ENCODE data around the gene RNF26. TPM values are rescaled to one million over a fixed set of nuclear protein-coding genes. Genes with fewer than 3 reads are reported as not detected.

The RNF26 gene
- total and polyA plus RNA-seq, 2 of the 13 experiments (the other 11 are each of a cell fraction or from before 2014, with no cell fraction given): 11.9 to 26.3 TPM

DNA sequence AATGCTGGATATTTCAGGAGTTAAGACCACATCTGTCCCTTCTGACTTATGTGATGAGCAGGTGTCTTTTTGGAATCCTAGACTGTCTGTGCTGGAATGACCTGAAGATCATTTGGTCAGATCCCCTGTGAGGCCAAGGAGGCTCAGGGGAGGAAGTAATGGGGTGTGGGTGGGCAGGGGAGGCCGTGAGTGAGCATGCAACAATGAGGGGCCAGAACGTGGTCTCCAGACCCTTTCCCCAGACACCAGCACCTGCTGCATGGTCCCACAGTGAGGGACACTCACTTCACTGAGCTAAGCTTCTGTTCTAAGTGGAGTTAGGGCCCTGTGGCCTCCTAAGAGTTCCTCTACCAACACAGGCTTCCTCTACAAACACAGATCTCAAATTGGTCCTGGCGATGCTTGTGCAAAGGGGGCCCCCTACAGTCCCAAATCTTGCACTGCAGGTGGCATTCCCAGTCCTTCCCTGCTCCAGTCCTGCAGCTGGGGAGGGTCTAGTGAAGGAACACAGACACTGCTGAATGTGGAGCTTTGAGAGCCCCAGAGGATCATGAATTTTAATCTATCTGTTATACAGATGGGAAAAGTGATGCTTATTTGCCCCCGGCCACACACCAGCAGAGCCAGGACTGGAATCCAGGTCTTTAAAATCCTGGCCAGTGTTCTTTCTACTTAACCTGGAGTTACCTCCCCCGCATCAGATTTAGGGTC, 39.7 kb downstream of the RNF26 start (continued):
- TF ChIP-seq ZBED4 (CRISPR knock-in tag; IDR thresholded peaks at IDR 0.05; ENCODE audit: borderline replicate concordance): 0 out of 2 replicates have a peak, but pooled peaks have one; percentile 41
- TF ChIP-seq ZNF121 (CRISPR knock-in tag; IDR thresholded peaks at IDR 0.05): no peak
- TF ChIP-seq YEATS2 (CRISPR knock-in tag; IDR thresholded peaks at IDR 0.05; ENCODE audit: borderline replicate concordance): 0 out of 2 replicates have a peak, but pooled peaks have one; percentile 20
- TF ChIP-seq SAP130 (CRISPR knock-in tag; IDR thresholded peaks at IDR 0.05; ENCODE audit: low read depth): peak; percentile 61
- TF ChIP-seq ZNF501 (CRISPR knock-in tag; IDR thresholded peaks at IDR 0.05): 0 out of 2 replicates have a peak, but pooled peaks have one; percentile 42
- TF ChIP-seq TCF7 (IDR thresholded peaks at IDR 0.05; ENCODE audit: low read depth): no peak
- TF ChIP-seq ZMYM4 (CRISPR knock-in tag; IDR thresholded peaks at IDR 0.05): 0 out of 2 replicates have a peak, but pooled peaks have one; percentile 18
- peak; percentile 58 for TF ChIP-seq ERF (CRISPR knock-in tag; IDR thresholded peaks at IDR 0.05)
- TF ChIP-seq DRAP1 (CRISPR knock-in tag; IDR thresholded peaks at IDR 0.05): no peak
- no peak for TF ChIP-seq ZNF547 (CRISPR knock-in tag; IDR thresholded peaks at IDR 0.05)
- TF ChIP-seq, protein P1, sequence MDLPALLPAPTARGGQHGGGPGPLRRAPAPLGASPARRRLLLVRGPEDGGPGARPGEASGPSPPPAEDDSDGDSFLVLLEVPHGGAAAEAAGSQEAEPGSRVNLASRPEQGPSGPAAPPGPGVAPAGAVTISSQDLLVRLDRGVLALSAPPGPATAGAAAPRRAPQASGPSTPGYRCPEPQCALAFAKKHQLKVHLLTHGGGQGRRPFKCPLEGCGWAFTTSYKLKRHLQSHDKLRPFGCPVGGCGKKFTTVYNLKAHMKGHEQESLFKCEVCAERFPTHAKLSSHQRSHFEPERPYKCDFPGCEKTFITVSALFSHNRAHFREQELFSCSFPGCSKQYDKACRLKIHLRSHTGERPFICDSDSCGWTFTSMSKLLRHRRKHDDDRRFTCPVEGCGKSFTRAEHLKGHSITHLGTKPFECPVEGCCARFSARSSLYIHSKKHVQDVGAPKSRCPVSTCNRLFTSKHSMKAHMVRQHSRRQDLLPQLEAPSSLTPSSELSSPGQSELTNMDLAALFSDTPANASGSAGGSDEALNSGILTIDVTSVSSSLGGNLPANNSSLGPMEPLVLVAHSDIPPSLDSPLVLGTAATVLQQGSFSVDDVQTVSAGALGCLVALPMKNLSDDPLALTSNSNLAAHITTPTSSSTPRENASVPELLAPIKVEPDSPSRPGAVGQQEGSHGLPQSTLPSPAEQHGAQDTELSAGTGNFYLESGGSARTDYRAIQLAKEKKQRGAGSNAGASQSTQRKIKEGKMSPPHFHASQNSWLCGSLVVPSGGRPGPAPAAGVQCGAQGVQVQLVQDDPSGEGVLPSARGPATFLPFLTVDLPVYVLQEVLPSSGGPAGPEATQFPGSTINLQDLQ (CRISPR knock-in tag; IDR thresholded peaks at IDR 0.05): 0 out of 2 replicates have a peak, but pooled peaks have one; percentile 50
- TF ChIP-seq ZNF362 (CRISPR knock-in tag; IDR thresholded peaks at IDR 0.05; ENCODE audit: borderline replicate concordance): no peak
- peak; percentile 3; the same call in 1 of the 2 replicates for TF ChIP-seq RXRB (CRISPR knock-in tag; IDR thresholded peaks at IDR 0.05; ENCODE audit: borderline replicate concordance)
- no peak for TF ChIP-seq ZNF670 (CRISPR knock-in tag; IDR thresholded peaks at IDR 0.05; ENCODE audit: borderline replicate concordance)
- TF ChIP-seq CREM (IDR thresholded peaks at IDR 0.05): no peak
- TF ChIP-seq CREM (CRISPR knock-in tag; IDR thresholded peaks at IDR 0.05): no peak
- no peak for TF ChIP-seq ARHGAP35 (CRISPR knock-in tag; IDR thresholded peaks at IDR 0.05; ENCODE audit: borderline replicate concordance)
